Loucy (cell line): ENCODE results near the gene KLK15.
A peak's percentile ranks its signal among the peaks of the same experiment; 100 is the strongest.

Source experiments
- H2AFZ ChIP-seq: fragments of 200-600 bp; sonication (generic); 2 replicates; pipeline ENCODE4 v1.6.0; 2016; ENCODE audit warnings: antibody characterized with exemption, mild to moderate bottlenecking, low read length, moderate library complexity
- H3F3A ChIP-seq: fragments of 200-600 bp; 2 replicates; pipeline ENCODE4 v1.6.0; 2016; ENCODE audit warnings: antibody characterized with exemption, low read depth, mild to moderate bottlenecking
- H3K27me3 ChIP-seq: fragments of 200-600 bp; sonication (generic); 2 replicates; pipeline ENCODE4 v1.6.1; 2014; ENCODE audit warnings: low read length, mild to moderate bottlenecking; ENCODE audit not compliant: insufficient read depth, poor library complexity, severe bottlenecking
- H3K36me3 ChIP-seq: fragments of 200-600 bp; sonication (generic); 2 replicates; pipeline ENCODE4 v1.6.1; 2016; ENCODE audit warnings: low read length; ENCODE audit not compliant: insufficient read depth
- H3K4me1 ChIP-seq: fragments of 200-600 bp; sonication (generic); 2 replicates; pipeline ENCODE4 v1.5.1; 2014; ENCODE audit warnings: low read length, mild to moderate bottlenecking; ENCODE audit not compliant: insufficient read depth, poor library complexity, severe bottlenecking
- H3K4me2 ChIP-seq: fragments of 200-600 bp; sonication (generic); 2 replicates; pipeline ENCODE4 v1.6.0; 2014; ENCODE audit warnings: antibody characterized with exemption, low read length, low read depth, mild to moderate bottlenecking; ENCODE audit not compliant: poor library complexity, severe bottlenecking
- H3K4me3 ChIP-seq: fragments of 200-600 bp; sonication (generic); 2 replicates; pipeline ENCODE4 v1.5.1; 2014; ENCODE audit warnings: low read length, mild to moderate bottlenecking, mixed read lengths; ENCODE audit not compliant: poor library complexity, severe bottlenecking
- H3K79me2 ChIP-seq: fragments of 200-600 bp; sonication (generic); 2 replicates; pipeline ENCODE4 v1.6.1; 2014; ENCODE audit warnings: low read length; ENCODE audit not compliant: insufficient read depth
- H3K9ac ChIP-seq: fragments of 200-600 bp; sonication (generic); 2 replicates; pipeline ENCODE4 v1.6.0; 2014; ENCODE audit warnings: mild to moderate bottlenecking, low read depth, low read length, moderate library complexity; ENCODE audit not compliant: poor library complexity, severe bottlenecking
- H3K9me2 ChIP-seq: fragments of 200-600 bp; sonication (generic); replicated peaks from 2 replicates; pipeline ENCODE4 v1.6.1; 2016; ENCODE audit warnings: low read depth, low read length, mixed read lengths
- H3K9me3 ChIP-seq: fragments of 200-600 bp; sonication (generic); 2 replicates; pipeline ENCODE4 v1.6.1; 2014; ENCODE audit warnings: mild to moderate bottlenecking, antibody characterized with exemption, low read length, low read depth; ENCODE audit not compliant: insufficient read depth
- H4K20me1 ChIP-seq: fragments of 200-600 bp; sonication (generic); 2 replicates; pipeline ENCODE4 v1.6.0; 2014; ENCODE audit warnings: antibody characterized with exemption, low read length, mild to moderate bottlenecking; ENCODE audit not compliant: insufficient read depth, poor library complexity, severe bottlenecking
- EZH2phosphoT487 ChIP-seq: fragments of 200-600 bp; IDR thresholded peaks from 2 replicates; pipeline ENCODE4 v1.6.1; 2018; ENCODE audit warnings: antibody characterized with exemption, mild to moderate bottlenecking, moderate library complexity, borderline replicate concordance
- TF ChIP-seq, protein P1 (sequence below): fragments of 200-600 bp; sonication (generic); conservative IDR thresholded peaks from 2 replicates; pipeline ENCODE4 v1.5.1; 2014; ENCODE audit warnings: mild to moderate bottlenecking, antibody characterized with exemption, low read length

The KLK15 gene

GRCh38 chr19:50777261-50777660, 56.1 kb downstream of the KLK15 start:
- H3F3A ChIP-seq: no peaks in the 10 kb centered on the region
- no peaks in the 10 kb centered on the region for H4K20me1 ChIP-seq
- H3K36me3 ChIP-seq: no peaks in the 10 kb centered on the region
- H3K9me3 ChIP-seq: no peaks in the 10 kb centered on the region
- H3K4me3 ChIP-seq: no peak overlapping the region
- no peak overlapping the region for H3K9ac ChIP-seq
- H3K4me2 ChIP-seq: peak overlapping the region; percentile 6
- no peak overlapping the region for H2AFZ ChIP-seq
- no peaks in the 10 kb centered on the region for H3K4me1 ChIP-seq
- H3K79me2 ChIP-seq: no peaks in the 10 kb centered on the region
- H3K27me3 ChIP-seq: no peaks in the 10 kb centered on the region
- H3K9me2 ChIP-seq: no peaks in the 10 kb centered on the region
- TF ChIP-seq EZH2phosphoT487: no peak
- TF ChIP-seq, protein P1, sequence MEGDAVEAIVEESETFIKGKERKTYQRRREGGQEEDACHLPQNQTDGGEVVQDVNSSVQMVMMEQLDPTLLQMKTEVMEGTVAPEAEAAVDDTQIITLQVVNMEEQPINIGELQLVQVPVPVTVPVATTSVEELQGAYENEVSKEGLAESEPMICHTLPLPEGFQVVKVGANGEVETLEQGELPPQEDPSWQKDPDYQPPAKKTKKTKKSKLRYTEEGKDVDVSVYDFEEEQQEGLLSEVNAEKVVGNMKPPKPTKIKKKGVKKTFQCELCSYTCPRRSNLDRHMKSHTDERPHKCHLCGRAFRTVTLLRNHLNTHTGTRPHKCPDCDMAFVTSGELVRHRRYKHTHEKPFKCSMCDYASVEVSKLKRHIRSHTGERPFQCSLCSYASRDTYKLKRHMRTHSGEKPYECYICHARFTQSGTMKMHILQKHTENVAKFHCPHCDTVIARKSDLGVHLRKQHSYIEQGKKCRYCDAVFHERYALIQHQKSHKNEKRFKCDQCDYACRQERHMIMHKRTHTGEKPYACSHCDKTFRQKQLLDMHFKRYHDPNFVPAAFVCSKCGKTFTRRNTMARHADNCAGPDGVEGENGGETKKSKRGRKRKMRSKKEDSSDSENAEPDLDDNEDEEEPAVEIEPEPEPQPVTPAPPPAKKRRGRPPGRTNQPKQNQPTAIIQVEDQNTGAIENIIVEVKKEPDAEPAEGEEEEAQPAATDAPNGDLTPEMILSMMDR: no peak

GRCh38 chr19:50776131-50776530, 57.2 kb downstream of the KLK15 start:
- H3K27me3 ChIP-seq: no peaks in the 10 kb centered on the region
- no peak for TF ChIP-seq EZH2phosphoT487
- TF ChIP-seq, protein P1: no peak

More at GRCh38 chr19:50776131-50776530, 57.2 kb downstream of the KLK15 start:
- no peaks in the 10 kb centered on the region for H3K36me3 ChIP-seq
- no peaks in the 10 kb centered on the region for H3K9me3 ChIP-seq
- H3K4me3 ChIP-seq: no peak overlapping the region
- H3K9me2 ChIP-seq: no peaks in the 10 kb centered on the region
- H3K4me1 ChIP-seq: no peaks in the 10 kb centered on the region
- no peaks in the 10 kb centered on the region for H3K79me2 ChIP-seq
- H3F3A ChIP-seq: no peaks in the 10 kb centered on the region
- no peak overlapping the region for H3K4me2 ChIP-seq
- H3K9ac ChIP-seq: no peak overlapping the region
- H4K20me1 ChIP-seq: no peaks in the 10 kb centered on the region
- no peak overlapping the region for H2AFZ ChIP-seq
